AML-193 (cell line): ENCODE measurements around the gene BRMS1.
A peak's percentile ranks its signal among the peaks of the same experiment; 100 is the strongest.
"Not testable (repeated sequence)": the region's sequence is repeated elsewhere in the genome, so short reads cannot be mapped to it uniquely, and the experiment has no call there.

Source experiments
- DNase-seq, 2 experiments: peaks; one replicate each; lab custom pipeline; 2025; lab: John Stamatoyannopoulos, UW

The BRMS1 gene

DNA sequence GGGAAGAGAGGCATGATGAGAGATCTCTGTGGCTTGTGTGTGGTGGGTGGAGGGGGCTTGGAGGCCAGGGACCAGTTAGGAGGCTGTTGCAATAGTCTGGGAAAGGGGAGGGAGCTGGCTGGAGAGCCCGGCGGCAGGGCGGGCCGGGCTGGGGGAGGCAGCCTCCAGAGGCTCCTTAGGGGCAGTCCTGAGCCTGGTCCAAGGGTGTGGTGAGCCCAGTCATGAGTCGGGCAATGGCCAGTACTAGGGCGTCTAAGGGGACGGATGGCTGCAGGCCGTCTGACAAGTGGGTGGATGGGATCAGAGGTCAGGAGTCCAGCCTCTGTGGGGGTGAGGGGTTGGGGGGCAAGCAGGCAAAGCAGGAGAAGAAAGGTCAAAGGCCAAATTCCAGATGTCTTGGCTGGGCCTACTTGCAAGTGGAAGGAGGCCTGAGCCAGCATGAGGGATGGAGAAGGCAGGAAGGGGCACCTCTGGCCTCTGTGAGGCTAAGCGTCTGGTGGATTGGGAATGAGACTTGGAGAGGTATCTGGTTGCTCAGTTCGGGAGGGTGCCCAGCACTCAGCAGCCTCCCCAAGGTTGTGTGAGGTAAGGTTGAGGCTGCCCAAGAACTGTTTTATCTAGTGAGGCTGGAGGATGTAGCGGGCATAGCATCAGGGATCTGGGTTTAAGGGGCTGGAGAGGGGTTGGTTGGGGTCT, 22.0 kb downstream of the BRMS1 start:
- no peak for DNase-seq

DNA sequence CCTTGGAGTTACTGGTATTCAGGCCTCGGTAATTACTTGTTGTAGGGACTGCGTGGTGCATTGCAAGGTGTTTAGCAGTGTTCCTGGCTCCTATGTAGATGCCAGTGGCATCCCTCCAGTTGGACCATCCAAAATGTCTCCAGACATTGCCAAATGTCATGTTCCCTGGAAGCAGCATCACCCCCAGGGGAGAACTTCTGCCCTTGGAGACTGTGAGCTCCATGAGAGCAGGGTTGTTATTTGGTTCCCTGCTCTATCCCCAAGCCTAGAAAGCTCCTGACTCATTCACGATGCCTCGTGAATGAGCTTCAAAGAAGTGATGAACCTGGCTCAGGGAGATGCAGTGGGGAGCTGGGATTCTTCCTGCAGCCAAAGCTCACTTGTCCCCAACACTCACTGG, 23.3 kb downstream of the BRMS1 start:
- no peak for DNase-seq

DNA sequence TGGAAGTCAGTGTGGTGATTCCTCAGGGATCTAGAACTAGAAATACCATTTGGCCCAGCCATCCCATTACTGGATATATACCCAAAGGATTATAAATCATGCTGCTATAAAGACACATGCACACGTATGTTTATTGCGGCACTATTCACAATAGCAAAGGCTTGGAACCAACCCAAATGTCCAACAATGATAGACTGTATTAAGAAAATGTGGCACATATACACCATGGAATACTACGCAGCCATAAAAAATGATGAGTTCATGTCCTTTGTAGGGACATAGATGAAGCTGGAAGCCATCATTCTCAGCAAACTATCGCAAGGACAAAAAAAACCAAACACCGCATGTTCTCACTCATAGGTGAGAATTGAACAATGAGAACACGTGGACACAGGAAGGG, 24.2 kb downstream of the BRMS1 start:
- DNase-seq = not testable (repeated sequence)

DNA sequence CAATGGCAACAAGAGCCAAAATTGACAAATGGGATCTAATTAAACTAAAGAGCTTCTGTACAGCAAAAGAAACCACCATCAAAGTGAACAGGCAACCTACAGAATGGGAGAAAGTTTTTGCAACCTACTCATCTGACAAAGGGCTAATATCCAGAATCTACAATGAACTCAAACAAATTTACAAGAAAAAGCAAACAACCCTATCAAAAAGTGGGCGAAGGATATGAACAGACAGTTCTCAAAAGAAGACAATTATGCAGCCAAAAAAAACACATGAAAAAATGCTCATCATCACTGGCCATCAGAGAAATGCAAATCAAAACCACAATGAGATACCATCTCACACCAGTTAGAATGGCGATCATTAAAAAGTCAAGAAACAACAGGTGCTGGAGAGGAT, 24.6 kb downstream of the BRMS1 start:
- DNase-seq = not testable (repeated sequence)

DNA sequence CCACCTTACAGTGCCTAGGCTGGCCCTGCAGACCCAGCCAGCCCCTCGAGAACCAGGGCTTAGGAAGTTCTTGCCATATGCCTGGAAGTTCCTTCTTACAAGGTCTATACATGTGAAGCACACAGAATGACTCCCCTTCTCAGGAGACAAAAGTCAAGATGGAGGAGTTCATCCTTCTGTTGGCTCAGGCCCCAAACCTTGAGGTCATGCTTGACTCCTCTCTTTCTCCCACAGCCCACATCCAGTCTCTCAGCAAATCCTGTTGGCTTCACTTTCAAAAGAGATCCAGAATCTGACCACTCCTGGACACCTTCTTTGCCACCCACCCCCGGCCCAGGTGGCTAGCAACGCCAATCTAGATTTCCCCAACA, 26.3 kb downstream of the BRMS1 start:
- DNase-seq = no peak

DNA sequence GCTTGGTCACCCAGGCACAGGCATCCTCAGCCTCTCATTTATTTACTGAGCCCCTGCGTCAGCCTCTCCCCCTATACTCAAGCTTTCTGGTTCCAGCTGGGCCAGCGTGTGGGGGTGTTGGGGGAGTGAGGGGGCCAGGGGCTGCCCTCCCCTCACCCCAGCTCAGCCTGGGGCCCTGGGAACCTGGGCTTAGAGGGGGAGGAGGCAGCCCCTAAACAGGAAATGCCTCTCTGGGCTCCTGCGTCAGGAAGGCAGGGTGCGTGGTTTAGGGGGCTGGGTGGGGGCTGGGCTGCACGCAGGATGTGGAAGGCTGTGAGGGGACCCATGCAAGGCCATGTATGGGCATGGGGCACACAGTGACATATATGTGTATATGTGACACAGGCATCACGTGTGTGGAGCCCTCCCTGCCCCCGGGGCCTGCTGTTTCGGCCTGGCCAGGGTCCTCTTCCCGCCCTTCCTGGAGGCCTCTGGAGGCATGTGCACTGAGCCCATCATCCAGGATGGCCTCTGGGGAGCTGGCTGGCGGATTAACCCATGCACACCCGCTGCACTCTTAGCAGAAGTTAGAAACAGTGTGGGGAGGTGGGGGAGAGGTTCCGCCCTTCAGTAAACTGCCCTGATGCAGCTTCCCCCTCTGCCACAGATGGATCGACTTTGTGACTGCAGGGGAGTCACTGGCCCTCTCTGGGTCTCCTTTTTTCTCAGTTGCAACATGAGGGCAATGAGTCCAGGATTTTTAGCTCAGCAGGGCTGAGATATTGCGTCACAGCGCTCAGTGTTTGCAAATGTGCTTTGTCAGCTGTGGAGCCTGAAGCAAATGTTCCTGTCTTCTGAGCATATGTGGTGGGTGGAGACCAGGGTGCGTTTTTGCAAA, 26.9 kb downstream of the BRMS1 start:
- DNase-seq = peak; percentile 79 to 87

DNA sequence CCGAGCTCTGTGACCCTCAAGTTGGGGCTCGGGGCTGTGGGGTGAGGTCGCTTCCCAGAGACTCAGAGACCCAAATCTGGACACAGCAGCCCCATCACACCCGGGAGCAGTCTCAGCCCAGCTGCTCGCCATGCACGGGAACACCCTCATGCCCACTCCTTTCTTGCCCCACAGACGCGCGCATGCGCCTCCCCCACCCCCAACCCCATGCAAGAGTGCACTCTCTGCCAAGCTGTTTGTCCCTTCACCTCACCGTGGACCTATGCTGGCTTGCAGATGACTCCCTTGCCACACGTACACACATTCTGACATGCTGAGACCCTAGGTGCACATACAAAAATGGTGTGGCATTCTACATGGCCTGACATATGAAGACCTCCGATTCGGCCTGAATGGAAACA, 27.6 kb downstream of the BRMS1 start:
- no peak for DNase-seq

DNA sequence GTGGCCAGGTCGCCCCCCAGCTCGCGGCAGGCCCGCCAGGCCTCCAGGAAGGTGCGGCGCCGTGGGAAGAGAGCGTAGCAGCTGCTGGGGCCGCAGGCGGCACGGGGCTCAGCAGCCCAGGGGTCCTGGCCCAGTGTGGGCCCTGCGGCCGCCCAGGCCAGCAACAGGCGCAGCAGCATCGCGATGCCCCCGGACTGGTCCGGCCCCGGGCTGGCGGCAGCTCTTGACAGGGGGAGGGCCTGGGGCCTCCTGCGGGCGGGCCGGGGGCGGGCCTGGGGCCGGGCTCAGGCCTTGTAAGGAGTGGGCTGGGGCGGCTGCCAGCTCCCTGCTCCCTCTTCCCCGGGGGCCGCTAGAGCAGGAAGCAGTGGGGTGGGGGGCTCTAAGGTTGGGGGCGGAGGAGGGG, 28.1 kb downstream of the BRMS1 start, which contains the start of gene CD248:
CD248 (minus strand) TSS at position 196 of the 403 bp plus-strand sequence; CDS start at position 179, 17 bp downstream.
- no peak for DNase-seq

DNA sequence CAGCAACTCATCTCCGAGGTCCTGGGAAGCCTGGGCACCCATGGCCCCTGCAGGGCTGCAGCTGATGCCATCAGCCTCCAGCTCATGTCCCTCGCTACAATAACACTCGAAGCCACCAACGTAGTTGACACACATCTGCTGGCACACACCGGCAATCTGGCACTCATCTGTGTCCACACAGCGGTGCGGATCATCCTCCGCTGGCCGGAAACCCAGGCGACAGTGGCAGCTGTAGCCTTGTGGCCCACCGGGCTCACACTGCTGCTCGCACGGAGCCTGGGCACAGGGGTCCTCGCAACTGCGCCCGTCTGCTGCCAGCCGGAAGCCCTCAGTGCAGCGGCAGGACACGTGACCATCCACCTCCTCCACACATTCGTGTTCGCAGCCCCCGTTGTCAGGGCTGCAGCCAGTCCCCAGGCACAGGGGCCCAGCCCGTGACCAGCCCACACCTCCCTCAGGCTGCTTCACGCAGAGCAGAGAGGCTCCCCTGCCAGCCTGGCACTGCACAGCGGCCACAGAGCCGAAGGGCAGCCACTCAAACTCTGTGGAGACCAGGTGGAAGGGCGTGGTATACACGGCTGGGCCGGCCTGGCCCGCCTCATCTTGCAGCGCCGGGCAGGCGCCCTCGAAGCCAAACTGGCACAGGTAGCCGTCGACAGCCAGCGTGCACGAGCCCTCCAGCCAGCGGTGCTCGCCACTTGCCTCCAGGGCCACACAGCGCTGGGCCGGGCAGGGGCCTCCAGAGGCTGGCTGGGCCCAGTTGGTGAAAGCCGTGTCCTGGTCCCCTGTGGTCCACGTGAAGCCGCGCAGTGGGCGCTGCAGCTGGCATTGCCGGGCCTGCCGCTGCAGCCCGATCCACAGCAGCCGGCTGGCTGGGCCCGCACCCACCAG, 28.7 kb downstream of the BRMS1 start:
- no peak for DNase-seq

DNA sequence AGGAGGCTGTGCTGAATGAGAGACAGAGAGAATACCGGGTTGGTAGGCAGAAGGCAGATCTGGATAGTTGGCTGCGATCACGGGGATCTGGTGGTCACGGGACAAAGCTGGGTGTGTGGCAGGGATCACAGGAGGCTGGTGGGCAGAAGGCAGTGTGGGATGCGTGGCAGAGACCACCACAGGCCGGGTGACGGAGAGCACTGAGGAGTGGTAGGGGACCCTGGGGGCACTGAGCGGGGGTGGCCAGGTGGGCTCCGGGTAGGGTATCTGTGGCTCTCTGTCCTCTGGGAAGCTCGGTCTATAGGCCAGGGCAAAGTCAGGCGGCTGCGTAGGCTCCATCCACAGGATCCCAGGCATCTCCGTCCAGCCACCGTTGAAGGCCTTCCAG, 29.4 kb downstream of the BRMS1 start:
- no peak for DNase-seq

DNA sequence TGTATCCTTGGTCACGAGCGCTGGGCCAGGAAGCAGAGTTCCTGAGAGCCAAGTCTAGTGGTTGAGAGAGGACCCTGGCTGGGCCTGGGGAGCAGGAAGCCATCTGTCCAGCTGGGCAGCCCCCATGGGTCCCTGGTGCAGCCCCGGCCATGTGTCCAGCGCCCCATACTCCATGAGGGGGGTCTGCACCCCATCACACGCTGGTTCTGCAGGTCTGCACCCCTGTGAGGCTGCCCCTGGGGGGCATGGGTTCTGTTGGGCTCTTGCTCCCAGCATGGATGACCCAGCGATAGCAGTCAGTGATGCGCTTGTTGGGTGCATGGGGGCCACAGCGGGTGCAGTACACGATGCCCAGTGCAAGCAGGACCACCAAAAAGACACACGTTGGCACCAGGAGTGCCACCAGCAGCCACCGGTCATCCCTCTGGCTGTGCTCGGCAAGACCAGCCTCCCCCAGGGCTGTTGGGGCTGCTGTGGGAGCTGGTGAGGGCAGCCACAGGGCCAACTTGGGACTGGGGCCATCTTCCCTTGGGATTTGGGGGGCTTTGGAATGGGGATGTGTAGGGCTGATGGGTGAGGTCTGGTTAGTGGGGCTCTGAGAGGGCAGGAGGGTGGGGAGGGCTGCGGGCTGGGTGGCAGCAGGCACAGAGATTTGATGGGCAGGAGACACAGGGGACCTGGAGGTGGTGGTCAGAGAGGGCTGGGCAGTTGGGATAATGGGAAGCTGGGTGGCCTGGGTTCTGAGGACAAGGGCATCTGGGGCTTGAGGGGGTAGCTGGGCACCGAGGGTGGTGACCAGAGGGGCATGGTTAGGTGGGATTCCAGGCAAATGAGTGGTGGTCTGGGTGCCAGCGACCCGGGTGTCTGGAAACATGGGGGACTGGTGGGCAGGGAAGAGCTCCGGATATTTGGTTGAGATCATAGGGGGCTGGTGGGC, 30.1 kb downstream of the BRMS1 start:
- no peak for DNase-seq

DNA sequence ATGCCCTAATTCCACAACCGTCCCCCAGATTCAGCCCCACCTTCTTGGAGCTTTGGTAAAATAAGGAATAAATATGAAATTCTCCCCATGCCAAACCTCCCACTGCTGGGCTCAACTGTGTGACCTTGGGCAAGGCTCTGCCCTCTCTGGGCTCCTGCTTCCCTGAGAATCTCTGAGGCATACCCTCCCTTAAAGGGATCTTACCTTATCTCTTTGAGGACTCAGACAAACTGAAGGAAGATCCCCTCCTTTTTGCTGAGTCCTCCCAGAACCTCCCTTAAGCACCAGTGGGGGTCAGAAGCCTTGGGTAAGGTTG, 30.8 kb downstream of the BRMS1 start:
- no peak for DNase-seq

DNA sequence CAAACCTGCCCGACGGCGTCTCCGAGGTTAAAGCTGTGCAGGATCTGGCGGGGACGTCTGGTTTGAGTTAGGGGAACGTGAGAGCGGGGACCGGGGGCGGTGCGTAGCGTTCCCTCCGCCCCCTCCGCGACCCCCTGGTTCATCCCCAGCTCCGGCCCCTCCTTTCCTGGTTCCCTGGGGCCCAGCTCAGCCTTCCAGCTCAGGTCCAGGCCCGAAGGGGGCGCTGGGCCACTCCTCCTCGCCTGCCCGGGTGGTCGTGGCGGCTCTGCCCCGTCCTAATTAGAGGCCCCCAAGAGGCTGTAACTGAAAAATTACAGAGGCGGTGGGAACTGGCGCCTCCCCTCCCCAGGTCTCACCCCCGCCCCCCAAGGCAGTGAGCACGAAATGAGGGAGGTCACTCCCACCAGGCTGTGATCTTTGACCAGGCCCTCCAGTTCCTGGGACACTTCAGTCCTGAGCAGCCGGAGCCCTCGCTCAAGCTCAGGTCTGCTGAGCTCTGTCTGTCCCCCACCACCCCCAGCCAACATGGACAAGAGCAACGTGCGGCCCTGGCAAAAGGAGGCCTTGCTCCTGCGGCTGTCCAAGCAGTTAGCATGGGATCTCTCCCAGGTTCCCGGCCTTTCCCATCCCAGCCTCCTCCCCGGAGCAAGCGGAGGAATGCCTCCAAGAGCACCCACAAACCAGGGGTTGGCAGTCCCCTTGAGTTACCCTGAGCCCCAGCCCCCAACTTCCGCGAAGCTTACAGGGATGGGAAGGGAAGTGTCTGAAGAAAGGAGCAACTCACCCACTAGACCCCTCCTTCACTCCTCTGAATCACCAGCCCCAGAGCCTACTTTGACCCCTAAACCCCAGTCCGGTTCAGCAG, 31.4 kb downstream of the BRMS1 start:
- no peak for DNase-seq

DNA sequence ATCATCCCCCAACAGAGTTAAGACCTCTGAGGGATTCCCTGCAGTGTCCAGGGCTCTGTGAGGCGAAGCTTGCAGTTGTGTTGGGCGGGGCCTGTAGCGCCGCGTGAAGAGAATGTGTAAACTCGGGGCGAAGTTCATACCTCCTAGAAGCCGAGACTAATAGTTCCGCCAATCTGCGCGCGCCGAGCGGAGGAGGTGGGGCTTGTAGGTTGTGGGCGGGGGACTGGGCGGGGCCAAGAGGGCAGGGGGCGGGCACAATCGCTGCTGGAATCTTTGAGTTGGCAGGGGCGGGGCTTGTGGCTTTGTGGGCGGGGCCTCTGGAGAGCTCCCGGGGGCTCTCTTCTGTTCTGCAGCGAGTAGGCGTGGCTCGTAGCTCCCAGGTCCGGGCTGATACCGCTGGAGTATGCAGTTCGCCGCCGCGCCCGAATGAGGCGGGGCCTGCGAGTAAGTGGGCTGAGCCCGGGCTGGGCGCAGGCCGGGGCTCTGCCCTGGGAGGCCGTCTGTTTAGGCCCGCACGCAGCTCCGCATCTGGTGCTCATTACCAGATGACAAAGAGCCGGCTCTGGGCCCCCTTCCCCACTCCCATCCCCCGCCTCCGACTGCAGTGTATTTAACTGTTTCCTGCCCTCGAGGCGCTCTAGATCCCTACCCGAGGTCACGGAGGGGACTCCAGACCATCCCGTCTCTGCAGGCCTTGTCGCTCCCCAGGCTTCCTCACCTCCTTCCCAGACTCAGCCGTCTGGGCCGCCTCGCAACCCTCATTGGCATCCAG, 32.2 kb downstream of the BRMS1 start:
- DNase-seq = peak; percentile 82

DNA sequence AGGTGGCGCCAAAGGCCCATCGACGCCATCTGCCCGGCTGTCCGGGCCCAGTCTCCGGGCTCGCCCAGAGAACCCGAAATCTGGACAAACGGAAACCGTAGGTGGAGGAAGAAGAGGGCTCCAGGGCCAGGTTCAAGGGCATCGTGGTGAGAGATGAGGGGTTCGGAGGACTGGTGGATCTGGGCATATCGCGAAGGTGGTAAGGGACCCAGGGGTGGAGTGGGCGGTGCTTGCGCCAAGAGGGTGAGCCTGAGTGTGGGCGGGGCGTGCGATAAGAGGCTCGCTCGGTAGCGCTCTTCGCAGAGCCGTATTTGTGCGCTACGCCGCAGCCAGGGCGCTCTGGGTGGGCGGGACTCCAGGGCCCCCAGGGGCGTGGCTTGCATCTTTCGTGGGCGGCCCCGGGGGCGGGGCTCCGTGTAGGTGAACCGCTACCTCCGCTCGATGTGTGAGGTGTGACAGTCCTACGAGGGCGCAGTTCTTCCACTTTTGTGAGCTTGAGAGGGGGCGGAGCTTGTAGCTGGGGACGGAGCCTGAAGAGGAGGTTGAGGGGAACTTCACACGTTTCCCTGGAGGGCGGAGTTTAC, 32.8 kb downstream of the BRMS1 start:
- DNase-seq = peak; percentile 82 to 88

DNA sequence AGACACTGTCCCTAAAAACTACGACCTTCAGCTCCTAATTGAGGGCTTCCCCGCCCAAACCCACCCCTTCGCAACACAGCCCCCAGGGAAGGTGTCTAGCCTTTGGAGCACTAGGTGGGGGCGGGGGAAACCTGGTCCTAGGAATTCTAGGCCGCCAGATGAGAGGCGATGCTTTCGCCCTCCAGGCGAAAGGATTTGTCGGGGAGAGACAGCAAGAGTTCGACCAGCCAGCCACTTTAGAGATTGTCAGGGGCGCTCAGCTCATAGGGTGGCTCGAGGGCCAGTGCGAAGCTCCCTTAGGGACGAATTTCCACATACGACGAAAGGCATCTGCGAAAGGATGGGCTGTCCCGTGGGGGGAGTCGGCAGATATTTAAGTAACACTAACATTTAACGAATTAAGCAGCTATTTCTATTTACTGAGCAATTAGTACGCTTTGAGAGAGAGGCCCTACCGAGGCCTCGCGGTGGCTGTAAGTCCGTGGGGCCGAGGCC, 33.4 kb downstream of the BRMS1 start:
- DNase-seq = no peak

DNA sequence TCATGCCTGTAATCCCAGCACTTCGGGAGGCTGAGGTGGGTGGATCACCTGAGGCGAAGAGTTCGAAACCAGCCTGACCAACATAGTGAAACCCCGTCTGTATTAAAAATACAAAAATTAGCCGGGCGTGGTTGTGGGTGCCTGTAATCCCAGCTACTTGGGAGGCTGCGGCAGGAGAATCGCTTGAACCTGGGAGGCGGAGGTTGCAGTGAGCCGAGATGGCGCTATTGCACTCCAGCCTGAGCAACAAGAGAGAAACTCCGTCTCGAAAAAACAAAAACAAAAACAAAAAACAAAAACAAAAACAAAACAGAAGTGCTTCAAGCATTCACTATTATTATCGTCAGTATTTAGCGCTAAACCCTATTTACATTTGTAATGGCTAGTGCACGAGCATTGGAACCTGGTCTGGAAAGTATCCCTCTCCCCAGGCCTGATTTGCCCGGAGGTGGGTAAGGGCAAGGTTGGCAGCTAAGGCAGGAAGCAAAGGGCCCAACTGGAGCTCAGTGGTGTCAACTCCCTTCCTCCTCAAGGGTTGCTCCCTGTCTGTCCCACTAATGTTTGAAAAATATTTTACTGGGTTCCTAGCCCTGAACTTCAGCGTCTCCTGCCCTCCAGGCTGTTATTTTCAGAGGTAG, 34.0 kb downstream of the BRMS1 start:
- DNase-seq = not testable (repeated sequence)

DNA sequence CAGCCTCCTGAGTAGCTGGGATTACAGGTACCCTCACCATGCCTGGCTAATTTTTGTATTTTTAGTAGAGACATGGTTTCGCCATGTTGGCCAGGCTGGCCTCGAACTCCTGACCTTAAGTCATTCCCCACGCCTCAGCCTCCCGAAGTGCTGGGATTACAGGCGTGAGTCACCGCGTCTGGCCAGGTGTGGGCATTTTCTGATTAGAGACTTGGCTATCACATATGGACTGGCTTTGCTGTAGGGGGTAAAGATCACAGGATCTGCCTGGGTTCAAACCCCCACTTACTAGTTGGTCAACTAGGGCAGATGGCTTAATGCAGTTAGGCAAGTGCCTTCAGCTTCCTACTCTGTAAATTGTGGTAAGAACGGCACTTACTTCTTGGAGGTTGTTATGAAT, 34.6 kb downstream of the BRMS1 start:
- no peak for DNase-seq

DNA sequence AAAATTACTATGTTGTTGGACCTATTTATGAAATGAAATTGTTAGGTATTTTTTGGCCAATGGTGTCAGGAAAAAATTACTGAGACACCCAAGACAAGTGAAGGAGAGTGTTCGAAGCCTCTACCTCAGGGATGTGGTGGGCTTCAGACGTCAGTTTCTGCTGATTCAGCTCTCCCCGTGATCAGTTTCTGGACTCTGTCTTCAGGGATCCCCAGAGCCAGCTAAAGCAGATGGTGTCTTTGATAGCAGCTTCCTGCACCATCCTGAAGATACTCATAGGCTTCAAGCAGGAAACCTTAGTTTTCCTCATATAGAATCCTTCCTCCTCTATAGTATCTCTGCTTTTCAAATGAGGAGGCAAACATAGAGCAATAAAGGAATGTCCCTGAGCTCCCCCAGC, 35.4 kb downstream of the BRMS1 start:
- no peak for DNase-seq
